HG03432 (cell line): ENCODE data around the gene VSNL1.

ENCODE experiments used
- ATAC-seq: cut with Tn5 transposase; IDR thresholded peaks from one replicate; pipeline ENCODE4 v1.9.1; 2021; ENCODE audit warnings: mild to moderate bottlenecking, moderate library complexity; ENCODE audit not compliant: unreplicated experiment

Gene VSNL1

GRCh38 chr2:17643031-17643615 lies 102.6 kb downstream of the VSNL1 start:
- peak; percentile 33 for ATAC-seq

DNA sequence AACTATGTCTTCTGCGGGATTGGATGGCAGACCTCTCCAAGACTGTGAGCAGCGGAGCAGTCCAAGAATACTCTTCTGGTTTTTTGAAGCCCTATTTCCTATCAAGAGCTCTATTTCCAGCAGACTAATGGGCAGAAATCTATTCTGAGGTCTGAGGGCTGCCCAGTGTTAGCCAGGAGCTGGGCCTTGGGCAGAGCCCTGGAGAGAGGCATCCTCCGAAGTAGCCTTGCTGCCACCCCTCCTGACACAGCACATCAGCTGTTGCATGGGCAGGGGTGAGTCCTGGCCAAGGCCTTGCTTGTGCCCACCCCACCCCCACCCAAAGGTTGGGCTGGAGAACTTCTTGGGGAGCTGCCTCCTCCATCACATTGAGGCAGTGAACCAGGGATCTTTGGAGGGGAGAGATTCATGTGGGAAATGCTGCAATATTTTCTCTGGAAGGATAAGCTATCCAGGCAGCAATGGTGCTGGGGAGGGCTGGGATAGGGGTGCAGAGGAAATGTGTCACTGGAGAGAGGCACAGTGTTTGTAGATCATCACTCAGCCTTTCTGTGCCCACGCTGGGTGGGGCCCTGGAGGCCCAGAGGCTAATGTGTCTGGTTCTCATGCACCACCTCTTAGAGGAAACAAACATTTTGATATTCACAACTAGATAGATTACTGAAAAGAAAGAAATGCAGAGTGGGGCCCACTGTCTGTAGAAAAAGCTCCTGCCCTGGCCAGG lies 104.7 kb downstream of the VSNL1 start:
- ATAC-seq, result no peak

DNA sequence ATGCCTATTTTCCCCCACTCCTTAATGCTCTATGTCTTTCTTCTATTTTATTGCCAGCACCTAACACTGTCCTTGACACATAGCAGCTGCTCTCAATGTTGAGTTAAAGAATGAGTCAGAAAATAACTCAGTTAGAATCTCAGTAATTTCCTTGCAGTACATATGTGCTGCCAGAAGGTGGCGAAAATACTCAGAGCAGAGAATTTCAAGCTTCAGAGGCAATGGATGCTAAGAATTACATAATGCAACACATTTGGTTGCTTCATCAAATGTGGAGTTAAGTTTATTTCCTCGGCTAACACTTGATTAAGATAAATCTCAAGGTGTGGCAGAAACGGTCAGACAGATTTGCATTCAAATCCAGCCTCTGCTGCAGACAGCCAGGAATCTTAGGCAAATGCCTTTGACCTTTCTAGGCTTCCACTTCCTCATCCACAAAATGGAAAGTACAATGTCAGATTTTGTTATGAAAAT lies 105.6 kb downstream of the VSNL1 start:
- peak; percentile 86 for ATAC-seq

GRCh38 chr2:17646838-17647701 lies 106.6 kb downstream of the VSNL1 start:
- ATAC-seq, result no peak

DNA sequence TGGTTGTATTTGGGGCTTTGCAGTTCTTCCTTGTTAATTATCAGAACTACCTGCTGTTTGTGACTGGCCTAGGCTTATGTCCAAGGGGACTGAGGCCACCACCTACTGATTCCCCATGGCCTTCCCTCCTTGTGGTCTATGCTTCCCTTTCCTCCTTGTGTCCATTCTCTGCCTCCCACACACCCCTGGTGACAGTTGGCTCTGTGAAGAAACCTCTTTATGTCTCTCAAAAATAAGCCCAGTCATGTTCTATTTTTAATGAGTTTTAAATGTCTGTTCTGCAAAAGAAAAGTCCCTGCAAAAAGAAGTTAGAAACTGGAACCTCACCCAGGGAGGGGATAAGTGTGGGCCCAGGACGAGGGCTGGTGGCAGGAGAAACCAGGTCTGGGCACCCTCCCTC lies 108.1 kb downstream of the VSNL1 start:
- ATAC-seq, result no peak

GRCh38 chr2:17649026-17649425 lies 108.5 kb downstream of the VSNL1 start:
- ATAC-seq, result no peak

DNA sequence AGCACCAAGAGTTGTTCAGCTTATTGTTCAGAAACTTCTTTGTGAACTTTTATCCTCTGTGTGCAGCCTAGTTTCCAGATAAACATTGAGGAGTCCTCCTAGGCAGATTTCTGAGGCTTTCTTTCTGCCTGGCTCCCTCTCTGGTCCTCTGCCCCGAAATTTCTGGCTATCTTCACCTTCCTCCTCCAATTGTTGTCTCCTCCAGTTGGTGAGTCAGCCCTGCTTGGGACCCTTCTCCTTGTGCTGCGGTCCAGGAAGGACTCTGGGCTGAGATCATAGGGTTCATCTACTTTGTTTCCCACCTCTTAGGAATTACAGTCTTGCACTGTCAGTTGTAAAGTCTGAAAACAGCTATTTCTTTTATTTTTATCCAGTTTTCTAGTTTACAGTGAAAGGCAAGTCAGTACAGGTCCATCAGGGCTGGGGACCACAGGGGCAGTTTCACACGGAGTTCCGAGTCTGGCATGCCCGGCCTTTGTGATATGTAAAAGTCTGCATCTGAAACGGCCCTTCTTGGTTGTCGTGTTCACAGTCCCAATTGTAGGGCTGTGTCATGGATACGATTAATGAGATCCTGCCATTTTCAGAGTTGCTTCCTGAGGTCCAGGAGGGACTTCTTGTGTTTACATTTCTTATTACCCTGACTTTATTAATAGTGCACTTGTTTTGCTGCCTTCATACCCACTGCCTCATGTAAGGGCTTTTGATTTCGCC lies 112.3 kb downstream of the VSNL1 start:
- ATAC-seq, result no peak

- ATAC-seq, result no peak
Measured at GRCh38 chr2:17657759-17658158, 117.3 kb downstream of the VSNL1 start.

DNA sequence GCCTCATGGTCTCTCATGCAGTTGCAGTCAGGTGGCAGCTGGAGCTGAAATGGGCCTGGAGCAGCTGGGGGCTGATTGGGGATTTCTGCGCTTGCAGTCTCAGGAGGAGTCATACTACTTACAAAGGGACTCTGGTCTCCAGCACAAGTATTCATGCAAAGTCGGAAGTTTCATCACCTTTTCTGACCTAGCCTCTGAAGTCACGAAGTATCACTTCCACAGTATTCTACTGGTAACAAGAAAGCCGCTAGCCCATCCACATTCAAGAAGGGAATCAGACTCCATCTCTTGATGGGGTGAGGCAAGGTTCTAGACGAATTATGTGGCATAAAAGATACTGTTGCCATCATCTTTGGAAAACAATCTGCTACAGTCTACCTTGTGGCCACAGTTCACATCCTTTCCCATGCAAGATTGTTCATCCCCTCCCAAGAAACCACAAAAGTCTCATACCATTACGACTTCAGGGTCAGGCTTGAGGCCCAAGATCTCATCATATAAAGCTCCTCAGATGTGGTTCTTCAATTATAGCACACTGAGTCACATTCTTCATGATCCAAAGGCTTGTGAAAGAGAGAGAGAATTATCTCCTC lies 117.9 kb downstream of the VSNL1 start:
- peak; percentile 92 for ATAC-seq

- ATAC-seq, result no peak
Measured at GRCh38 chr2:17660219-17660618, 119.7 kb downstream of the VSNL1 start.

- ATAC-seq, result no peak
Measured at GRCh38 chr2:17661460-17661859, 121.0 kb downstream of the VSNL1 start.

- no peak for ATAC-seq
Measured at GRCh38 chr2:17662723-17663122, 122.2 kb downstream of the VSNL1 start.

DNA sequence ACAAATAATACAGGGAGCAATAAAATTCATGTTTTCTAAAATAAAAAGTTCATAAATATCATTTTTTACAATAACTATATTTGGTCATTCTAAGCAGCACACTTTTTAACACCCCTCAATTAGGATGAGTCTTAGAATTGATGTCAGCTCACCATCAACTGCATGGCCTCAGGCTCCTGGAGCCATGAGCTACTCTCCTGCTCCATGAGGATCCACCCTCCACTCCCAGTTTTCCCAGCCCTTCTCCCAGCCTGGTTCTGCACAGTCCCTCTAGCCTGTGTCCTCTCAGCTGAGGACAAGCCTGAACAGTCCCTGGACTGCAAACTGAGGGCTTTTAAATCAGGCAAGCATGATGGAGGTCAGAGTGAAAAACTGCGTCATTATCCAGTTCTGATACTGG lies 124.0 kb downstream of the VSNL1 start:
- no peak for ATAC-seq

DNA sequence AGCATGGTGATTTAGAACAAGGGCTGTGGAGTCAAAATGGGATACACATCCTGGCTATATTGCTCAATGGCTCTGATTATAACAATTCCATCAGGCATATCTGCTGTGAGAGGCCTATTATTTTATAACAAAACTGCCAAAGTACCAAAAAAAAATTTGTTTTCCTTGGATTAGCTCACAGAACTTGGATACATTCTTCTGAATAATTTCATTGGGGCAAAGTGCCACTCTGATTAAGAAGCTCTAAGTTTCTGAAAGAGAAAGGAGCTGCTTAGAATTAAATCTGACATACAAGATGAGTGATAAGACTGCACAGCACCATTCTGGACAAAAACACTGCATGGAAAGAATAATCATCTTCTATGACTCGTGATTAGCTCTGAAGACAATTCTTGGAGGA lies 127.4 kb downstream of the VSNL1 start:
- no peak for ATAC-seq

DNA sequence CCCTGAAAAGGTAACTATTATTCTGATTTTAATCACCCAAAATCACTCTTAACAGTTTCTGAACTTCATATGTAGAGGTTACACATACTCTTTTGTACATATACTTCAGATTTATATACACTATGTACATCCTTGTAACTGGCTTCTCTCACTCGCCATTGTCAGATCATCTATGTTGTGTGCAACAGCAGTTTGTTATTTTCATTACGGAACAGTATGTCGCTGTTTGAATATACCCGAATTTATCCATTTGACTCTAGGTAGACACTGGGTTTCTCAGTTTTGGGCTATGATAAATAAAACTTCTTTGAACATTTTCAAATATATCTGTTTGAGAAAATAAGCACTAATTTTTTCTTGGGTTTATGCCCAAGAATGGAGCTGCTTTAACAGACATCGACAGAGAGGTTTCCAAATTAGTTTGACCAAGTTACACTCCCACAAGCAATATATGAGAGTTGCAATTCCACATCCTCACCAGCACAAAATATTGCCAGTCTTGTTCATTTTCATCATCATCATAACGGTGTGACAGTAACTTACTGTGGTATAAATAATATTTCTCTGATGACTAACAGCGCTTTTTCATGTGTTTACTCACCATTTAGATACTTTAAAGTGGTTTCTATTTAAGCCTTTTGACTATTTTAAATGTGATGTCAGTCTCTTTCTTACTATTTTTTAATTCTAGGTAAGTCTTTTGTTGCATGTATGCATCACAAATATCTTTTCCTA lies 132.3 kb downstream of the VSNL1 start:
- ATAC-seq, result no peak

- no peak for ATAC-seq
Measured at GRCh38 chr2:17674817-17675216, 134.3 kb downstream of the VSNL1 start.

DNA sequence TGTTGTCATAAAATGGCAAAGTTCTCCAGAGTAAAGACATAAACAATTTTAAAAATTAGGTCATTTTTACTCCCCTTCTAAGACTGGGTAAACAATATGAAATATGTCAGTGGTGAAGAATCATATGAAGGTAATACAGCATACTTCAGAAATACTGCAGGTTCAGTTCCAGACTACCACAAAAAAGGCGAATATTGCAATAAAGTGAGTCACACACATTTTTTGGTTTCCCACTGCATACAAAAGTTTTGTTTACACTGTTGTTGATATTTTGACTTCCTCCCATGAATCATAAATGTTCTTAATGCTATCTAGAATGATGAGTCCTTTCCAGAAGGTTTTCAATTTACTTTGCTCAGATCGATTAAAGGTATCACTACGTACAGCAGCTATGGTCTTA lies 139.6 kb downstream of the VSNL1 start:
- no peak for ATAC-seq

GRCh38 chr2:17682098-17682857 lies 141.8 kb downstream of the VSNL1 start:
- ATAC-seq, result no peak

DNA sequence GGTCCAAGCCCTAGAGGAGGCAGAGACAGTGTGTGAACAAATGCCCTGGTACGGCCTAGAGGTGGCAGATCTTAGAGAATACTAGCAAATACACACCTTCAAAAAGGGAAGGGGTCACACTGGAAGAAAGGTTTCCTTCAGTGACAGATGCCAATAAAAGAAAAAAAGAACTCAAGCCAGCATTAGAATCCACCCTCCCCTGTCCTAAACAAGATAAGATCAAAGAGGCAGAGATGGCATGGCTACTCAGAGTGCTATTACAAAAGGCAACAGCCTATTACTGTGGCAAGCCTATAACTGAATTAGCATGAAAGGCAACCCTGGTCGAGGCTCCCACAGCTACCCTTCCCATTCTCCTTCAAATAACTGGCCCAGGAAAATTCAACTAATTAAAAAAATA lies 143.5 kb downstream of the VSNL1 start:
- no peak for ATAC-seq
